GM18505 (cell line): ENCODE results near the gene TRIM37.
"Not testable (repeated sequence)": the region's sequence is repeated elsewhere in the genome, so short reads cannot be mapped to it uniquely, and the experiment has no call there.

ENCODE experiments used
- ATAC-seq: cut with Tn5 transposase; IDR thresholded peaks from one replicate; pipeline ENCODE4 v1.9.1; 2021; ENCODE audit not compliant: unreplicated experiment
- POLR2A ChIP-seq: IDR thresholded peaks from 4 replicates; pipeline ENCODE4 v1.6.1; 2011; ENCODE audit warnings: borderline replicate concordance; ENCODE audit not compliant: insufficient read depth, insufficient read length; ENCODE audit errors: extremely low read depth

TRIM37 gene

GRCh38 chr17:58980706-58981481, 125.8 kb downstream of the TRIM37 start:
- no peak for TF ChIP-seq POLR2A
- no peak for ATAC-seq

DNA sequence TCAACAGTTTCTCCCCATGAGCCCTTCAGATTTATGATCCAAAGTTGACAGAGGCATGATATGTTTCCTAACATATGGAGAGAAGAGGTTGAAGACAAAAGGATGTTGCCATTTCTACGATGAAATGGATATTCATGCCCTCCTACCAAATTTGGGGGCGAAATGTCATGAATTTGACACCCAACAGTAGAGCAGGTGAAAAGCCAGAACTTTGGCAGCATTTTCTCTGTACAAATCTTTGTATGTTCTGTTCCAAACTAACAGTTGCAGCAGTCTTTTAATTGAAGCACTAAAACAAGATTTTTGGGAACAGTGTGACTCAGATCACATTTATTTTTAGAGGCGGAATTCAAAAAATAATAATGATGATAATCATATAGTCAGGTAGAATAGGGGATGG, 130.1 kb downstream of the TRIM37 start:
- no peak for TF ChIP-seq POLR2A
- no peak for ATAC-seq

DNA sequence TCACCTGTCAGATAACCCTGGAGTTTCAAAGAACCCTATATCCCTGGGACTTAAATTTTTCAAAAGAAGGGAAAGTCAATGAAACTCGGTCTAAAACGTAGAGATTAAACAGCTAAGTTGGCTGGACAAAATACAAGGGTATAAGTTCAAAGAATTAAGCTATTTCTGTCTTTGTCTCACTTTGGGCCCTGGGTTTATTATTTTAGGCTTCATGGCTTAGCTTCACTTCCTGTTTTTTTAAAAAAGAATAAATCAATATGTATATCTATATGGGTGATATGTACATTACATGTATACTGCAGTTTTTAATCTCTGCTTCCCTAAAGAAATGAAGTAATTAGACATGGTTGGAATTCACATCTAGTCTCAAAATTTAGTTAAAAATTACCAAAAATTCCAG, 132.3 kb downstream of the TRIM37 start:
- TF ChIP-seq POLR2A, result no peak
- no peak for ATAC-seq

DNA sequence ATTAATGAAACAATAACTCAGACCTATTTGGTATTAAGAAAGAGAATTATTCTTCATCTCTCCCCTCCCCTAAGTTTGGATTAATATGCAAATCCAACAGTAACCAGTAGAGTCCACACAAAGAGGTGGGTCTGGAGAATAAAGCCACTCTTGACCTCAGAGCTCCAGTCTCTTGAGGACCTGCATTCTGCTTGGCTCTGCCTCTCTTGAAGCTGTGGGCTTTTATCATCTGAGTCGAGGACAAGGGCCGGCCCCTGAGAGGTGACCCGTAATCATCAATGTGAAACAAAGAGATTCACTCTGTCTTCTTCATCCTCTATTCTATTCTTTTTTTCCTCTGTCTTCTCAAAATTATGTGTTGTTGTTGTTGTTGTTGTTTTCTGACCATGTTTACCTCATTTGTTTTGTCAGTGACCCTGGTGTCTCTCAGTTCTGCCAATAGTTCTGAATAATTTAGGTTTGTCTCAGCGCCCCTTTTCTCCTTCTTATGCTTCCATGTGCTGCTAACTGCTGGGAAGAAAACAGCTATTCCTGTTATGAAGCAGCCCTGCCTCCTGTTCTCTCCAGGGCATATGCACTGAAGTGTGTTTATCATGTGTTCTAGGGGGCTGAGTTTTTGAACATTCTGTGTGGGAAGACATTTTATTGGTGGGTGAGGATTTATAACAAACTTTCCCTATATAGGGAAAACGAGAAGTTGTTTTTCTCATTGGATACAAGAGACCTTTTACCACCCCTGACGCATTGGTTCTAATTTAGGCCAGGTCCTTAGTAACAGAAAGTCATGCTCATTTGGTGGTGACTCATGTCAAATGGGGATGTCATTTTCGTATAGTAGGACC, 135.8 kb downstream of the TRIM37 start:
- no peak for ATAC-seq
- TF ChIP-seq POLR2A, result no peak

DNA sequence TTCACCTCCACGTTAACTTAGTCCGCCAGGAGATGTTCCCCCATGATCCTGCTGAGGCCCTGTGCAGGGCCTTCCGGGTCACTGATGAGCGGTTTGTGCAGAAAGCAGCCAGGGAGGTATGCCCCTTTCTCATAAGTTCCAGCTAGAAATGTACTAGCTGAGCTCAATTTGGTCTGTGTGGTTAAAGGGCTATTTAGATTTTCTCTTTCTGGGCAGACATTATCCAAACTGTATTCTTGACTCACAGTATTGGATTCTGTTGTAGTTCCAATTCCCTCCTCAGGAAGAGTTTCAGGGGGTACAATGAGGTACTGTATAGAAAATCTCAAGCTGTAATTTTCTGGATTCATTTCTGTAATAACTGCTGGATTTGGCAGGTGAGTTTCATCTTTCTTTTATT, 137.1 kb downstream of the TRIM37 start:
- ATAC-seq, result no peak
- no peak for TF ChIP-seq POLR2A

GRCh38 chr17:58969156-58969555, 137.5 kb downstream of the TRIM37 start:
- TF ChIP-seq POLR2A, result no peak
- ATAC-seq, result no peak

DNA sequence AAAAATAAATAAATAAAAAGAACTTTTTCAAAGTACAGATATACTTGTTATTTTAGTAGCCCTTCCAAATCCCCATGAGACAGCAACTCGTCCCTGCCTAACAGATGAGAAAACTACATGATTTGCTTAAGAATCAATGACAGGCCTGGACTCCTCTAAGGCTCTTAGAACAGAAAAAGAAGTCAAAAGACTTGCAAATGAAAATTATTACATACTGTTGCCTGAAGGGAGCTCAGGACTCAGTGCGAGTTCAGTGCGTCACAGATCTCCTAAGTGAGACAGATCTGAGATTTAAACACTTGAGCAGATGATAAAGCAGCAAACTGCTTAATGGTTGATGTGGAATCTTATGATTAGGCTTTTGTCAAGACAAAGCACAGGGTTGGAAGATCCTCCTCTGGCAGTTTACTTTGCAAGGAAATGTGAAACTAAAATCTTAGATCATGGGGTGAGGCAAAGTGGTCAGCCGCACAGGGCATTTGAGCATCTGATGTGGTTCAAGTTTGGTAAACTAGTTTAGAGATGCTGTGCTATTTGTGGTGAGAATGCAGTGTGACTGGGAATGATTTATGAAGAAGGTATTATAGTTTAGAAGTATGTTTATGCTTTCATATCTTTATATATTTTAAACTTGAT, 138.1 kb downstream of the TRIM37 start:
- TF ChIP-seq POLR2A, result no peak
- ATAC-seq, result no peak

GRCh38 chr17:58966208-58966607, 140.5 kb downstream of the TRIM37 start:
- no peak for TF ChIP-seq POLR2A
- no peak for ATAC-seq

DNA sequence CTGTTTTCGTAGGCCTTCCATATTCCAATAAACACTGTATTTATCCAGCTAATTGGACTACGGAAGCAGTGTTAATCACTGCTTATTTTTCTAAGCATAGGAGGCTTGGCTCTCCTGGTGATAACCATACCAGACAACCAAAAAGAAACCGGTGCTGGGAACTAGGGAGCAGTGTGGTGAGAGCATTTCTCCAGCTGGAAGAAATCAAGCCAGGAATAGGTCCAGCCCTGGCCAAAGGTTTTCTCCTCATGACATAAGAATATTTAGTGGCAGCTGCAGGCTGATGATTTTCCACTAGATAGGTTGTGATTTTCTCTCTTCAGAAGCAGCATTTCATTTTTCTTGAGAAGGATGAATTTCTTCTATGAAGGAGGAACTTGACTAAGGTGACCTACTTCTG, 141.5 kb downstream of the TRIM37 start:
- no peak for ATAC-seq
- no peak for TF ChIP-seq POLR2A

GRCh38 chr17:58960068-58960467, 146.6 kb downstream of the TRIM37 start:
- no peak for TF ChIP-seq POLR2A
- no peak for ATAC-seq

- not testable (repeated sequence) for ATAC-seq
These were observed 149.0 kb downstream of the TRIM37 start for GRCh38 chr17:58957725-58958073.

DNA sequence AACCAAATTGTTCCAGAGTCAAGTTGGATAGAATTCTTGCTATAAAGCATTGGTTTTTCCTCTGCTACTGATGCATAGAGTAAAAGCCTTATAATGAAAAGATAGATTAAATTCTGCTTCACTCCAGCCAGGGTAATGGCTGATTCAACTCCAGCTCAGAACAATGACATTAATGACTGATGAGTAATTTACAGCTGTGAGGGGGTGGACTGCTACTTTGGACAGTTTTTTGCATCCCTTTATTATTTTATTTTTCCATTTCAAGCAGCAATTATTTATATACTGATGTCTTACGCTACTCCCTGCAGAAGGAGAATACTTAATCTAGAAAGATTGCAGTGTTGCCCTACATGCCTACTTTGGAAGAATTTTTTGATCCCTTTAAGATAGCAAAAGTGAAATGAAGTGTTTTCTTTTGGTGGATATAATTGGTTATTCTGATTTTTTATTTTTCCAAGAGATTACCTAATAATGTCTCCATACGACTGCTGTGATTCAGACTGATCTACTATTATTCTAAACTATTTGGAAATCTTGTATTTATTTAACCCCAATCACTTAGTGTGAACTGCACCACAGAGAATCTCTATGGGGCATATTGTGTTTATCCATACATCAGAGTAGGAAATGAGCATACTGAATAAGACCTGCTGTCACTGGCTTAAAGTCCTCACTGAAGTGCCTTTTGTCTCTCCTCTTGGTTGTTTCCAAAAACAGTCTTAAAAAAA, 149.5 kb downstream of the TRIM37 start:
- TF ChIP-seq POLR2A, result no peak
- ATAC-seq, result no peak

GRCh38 chr17:58954358-58954757, 152.3 kb downstream of the TRIM37 start:
- ATAC-seq, result not testable (repeated sequence)

DNA sequence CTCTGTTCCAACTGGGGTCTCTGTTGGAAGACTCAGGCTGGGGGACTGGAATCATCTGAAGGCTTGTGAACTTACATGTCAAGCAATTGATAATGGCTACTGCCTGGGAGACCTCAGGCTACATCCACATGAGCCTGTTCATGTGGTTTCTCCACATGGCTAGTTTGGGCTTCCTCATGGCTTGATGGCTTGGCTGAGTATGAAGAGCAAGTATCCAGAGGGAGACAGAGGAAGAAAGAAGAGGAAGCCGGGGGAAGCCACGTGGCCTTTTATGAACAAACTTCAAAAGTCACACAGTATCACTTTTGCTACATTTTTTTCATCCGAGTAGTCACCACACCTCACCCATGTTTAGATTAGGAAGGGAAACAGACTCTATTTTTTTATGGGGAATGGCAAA, 158.9 kb downstream of the TRIM37 start:
- no peak for ATAC-seq
- TF ChIP-seq POLR2A, result no peak

DNA sequence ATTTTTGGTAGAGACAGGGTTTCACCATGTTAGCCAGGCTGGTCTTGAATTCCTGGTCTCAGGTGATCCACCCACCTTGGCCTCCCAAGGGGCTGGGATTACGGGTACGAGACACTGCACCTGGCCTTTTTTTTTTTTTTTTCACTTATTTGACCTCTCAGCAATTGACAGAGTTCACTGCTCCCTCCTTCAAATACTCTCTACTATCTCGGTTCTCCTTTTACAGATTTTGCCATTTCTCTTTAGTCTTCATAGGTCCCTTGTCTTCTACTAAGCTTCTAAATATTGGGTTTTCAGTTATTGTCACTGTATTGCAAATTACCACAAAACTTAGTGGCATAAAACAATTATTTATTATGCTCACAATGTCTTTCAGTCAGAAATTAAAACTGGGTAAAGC, 159.3 kb downstream of the TRIM37 start:
- no peak for TF ChIP-seq POLR2A
- ATAC-seq, result no peak
